ENCODE measurements around the gene PRR27.
"Not testable (repeated sequence)": the region's sequence is repeated elsewhere in the genome, so short reads cannot be mapped to it uniquely, and the experiment has no call there.

Gene PRR27

GRCh38 chr4:70195425-70195824 is 41.4 kb downstream of the PRR27 start, which contains the start of gene ODAM:
ODAM (plus strand) TSS chr4:70195725; CDS start chr4:70196544, 819 bp downstream.
- Histone ChIP-seq H3K4me1 (ENCODE audit: low read depth, poor library complexity, severe bottlenecking) (no peaks in the 10 kb centered on the region), H3K27me3 (ENCODE audit: insufficient read depth, low read depth) (no peaks in the 10 kb centered on the region), H2AFZ (ENCODE audit: low read depth) (no peak within 1 kb of the TSS), H4K20me1 (ENCODE audit: insufficient read depth) (no peaks in the 10 kb centered on the region), H3K4me2 (no peak within 1 kb of the TSS), H3K27ac (no peak within 1 kb of the TSS), H3K36me3 (ENCODE audit: insufficient read depth) (no peaks in the 10 kb centered on the region), H3K79me2 (ENCODE audit: insufficient read depth, low read depth) (no peaks in the 10 kb centered on the region), H3K4me3 (IDR thresholded peaks at IDR 0.05; ENCODE audit: insufficient read depth, low read depth, low read length) (no peak within 1 kb of the TSS), H3K9ac (no peak within 1 kb of the TSS)
- no peak for TF ChIP-seq CTCF (conservative IDR thresholded peaks at IDR 0.05; ENCODE audit: low read depth, low read length)

- no peaks in the 10 kb centered on the region for H3K79me2 ChIP-seq (ENCODE audit: insufficient read depth, low read depth)
- no peaks in the 10 kb centered on the region for H4K20me1 ChIP-seq (ENCODE audit: insufficient read depth)
- H3K27ac ChIP-seq = no peak overlapping the region
- no peak overlapping the region for H3K9ac ChIP-seq
- H3K4me2 ChIP-seq = no peak overlapping the region
- no peaks in the 10 kb centered on the region for H3K36me3 ChIP-seq (ENCODE audit: insufficient read depth)
- no peak for TF ChIP-seq CTCF (conservative IDR thresholded peaks at IDR 0.05; ENCODE audit: low read depth, low read length)
- H3K27me3 ChIP-seq (ENCODE audit: insufficient read depth, low read depth) = no peaks in the 10 kb centered on the region
- no peak overlapping the region for H3K4me3 ChIP-seq (IDR thresholded peaks at IDR 0.05; ENCODE audit: insufficient read depth, low read depth, low read length)
- H3K4me1 ChIP-seq (ENCODE audit: low read depth, poor library complexity, severe bottlenecking) = no peaks in the 10 kb centered on the region
- no peak overlapping the region for H2AFZ ChIP-seq (ENCODE audit: low read depth)
These were observed 42.8 kb downstream of the PRR27 start for GRCh38 chr4:70196857-70197256.

GRCh38 chr4:70197842-70198241 is 43.8 kb downstream of the PRR27 start:
- Histone ChIP-seq H3K9ac (no peak overlapping the region), H3K27ac (no peak overlapping the region), H3K79me2 (ENCODE audit: insufficient read depth, low read depth) (no peaks in the 10 kb centered on the region), H3K4me3 (IDR thresholded peaks at IDR 0.05; ENCODE audit: insufficient read depth, low read depth, low read length) (no peak overlapping the region), H3K4me2 (no peak overlapping the region), H3K27me3 (ENCODE audit: insufficient read depth, low read depth) (no peaks in the 10 kb centered on the region), H3K36me3 (ENCODE audit: insufficient read depth) (no peaks in the 10 kb centered on the region), H2AFZ (ENCODE audit: low read depth) (no peak overlapping the region), H4K20me1 (ENCODE audit: insufficient read depth) (no peaks in the 10 kb centered on the region), H3K4me1 (ENCODE audit: low read depth, poor library complexity, severe bottlenecking) (no peaks in the 10 kb centered on the region)
- TF ChIP-seq CTCF (conservative IDR thresholded peaks at IDR 0.05; ENCODE audit: low read depth, low read length) = no peak

- TF ChIP-seq CTCF (conservative IDR thresholded peaks at IDR 0.05; ENCODE audit: low read depth, low read length) = no peak
- H3K27ac ChIP-seq = no peak overlapping the region
These were observed 49.6 kb downstream of the PRR27 start for GRCh38 chr4:70203601-70204000.

GRCh38 chr4:70212752-70213151 is 58.7 kb downstream of the PRR27 start:
- H3K27ac ChIP-seq; H3K9ac ChIP-seq; H3K36me3 ChIP-seq (ENCODE audit: insufficient read depth); H3K4me1 ChIP-seq (ENCODE audit: low read depth, poor library complexity, severe bottlenecking); H3K4me2 ChIP-seq; H3K4me3 ChIP-seq (IDR thresholded peaks at IDR 0.05; ENCODE audit: insufficient read depth, low read depth, low read length); H3K27me3 ChIP-seq (ENCODE audit: insufficient read depth, low read depth); H4K20me1 ChIP-seq (ENCODE audit: insufficient read depth); H3K79me2 ChIP-seq (ENCODE audit: insufficient read depth, low read depth); H2AFZ ChIP-seq (ENCODE audit: low read depth): not testable (repeated sequence)

More at GRCh38 chr4:70203601-70204000, 49.6 kb downstream of the PRR27 start:
- Histone ChIP-seq H3K36me3 (ENCODE audit: insufficient read depth) (no peaks in the 10 kb centered on the region), H3K4me2 (no peak overlapping the region), H3K4me1 (ENCODE audit: low read depth, poor library complexity, severe bottlenecking) (no peaks in the 10 kb centered on the region), H3K9ac (no peak overlapping the region), H3K79me2 (ENCODE audit: insufficient read depth, low read depth) (no peaks in the 10 kb centered on the region), H4K20me1 (ENCODE audit: insufficient read depth) (no peaks in the 10 kb centered on the region), H3K27me3 (ENCODE audit: insufficient read depth, low read depth) (no peaks in the 10 kb centered on the region), H2AFZ (ENCODE audit: low read depth) (no peak overlapping the region), H3K4me3 (IDR thresholded peaks at IDR 0.05; ENCODE audit: insufficient read depth, low read depth, low read length) (no peak overlapping the region)
